RWPE1 (cell line): ENCODE measurements around the gene RNF220.

Experiments
- CTCF ChIA-PET: fragments of 350-600 bp; sonication (Branson Sonifier 250); formaldehyde crosslinking; extraction: SDS; loops from one replicate; lab custom pipeline; 2021; lab: Yijun Ruan, JAX
- POLR2A ChIA-PET: fragments of 400-600 bp; formaldehyde crosslinking; extraction: SDS; loops from one replicate; lab custom pipeline; 2020; ENCODE audit warnings: antibody characterized with exemption; ENCODE audit not compliant: low non-redundant PET; lab: Yijun Ruan, JAX
- DNase-seq: peaks from one replicate; pipeline ENCODE4 v3.0.0; 2012; ENCODE audit warnings: low spot score
- H3K27ac ChIP-seq: fragments of 450-650 bp; 2 replicates; pipeline ENCODE4 v1.5.1; 2017
- CTCF ChIP-seq: fragments of 450-650 bp; conservative IDR thresholded peaks from 2 replicates; pipeline ENCODE4 v1.5.1; 2017; ENCODE audit warnings: low read depth, mild to moderate bottlenecking

Gene RNF220

GRCh38 chr1:44526295-44527073 lies 121.4 kb downstream of the RNF220 start:
- DNase-seq, result no peak
- CTCF ChIA-PET, result no interaction called here
- no peak overlapping the region for H3K27ac ChIP-seq
- no peak for TF ChIP-seq CTCF
- POLR2A ChIA-PET, result no interaction called here

- CTCF ChIA-PET, result interaction anchor here (0.5 to 1.1 kb wide), 2 partner anchors 63 to 372 kb away, joined by 3 to 4 read pairs; no protein-coding TSS in a partner anchor
- no peak for TF ChIP-seq CTCF
- POLR2A ChIA-PET, result no interaction called here
- peak; percentile 53 for DNase-seq
- H3K27ac ChIP-seq, result no peak overlapping the region
These were observed 126.9 kb downstream of the RNF220 start for GRCh38 chr1:44531785-44532566.

- POLR2A ChIA-PET, result no interaction called here
- no peak overlapping the region for H3K27ac ChIP-seq
- TF ChIP-seq CTCF, result no peak
- CTCF ChIA-PET, result interaction anchor here (0.8 to 1.1 kb wide), 2 partner anchors 8 to 63 kb away, joined by 3 to 4 read pairs; no protein-coding TSS in a partner anchor
- no peak for DNase-seq
These were observed 127.5 kb downstream of the RNF220 start for GRCh38 chr1:44532567-44532944.

GRCh38 chr1:44534771-44535170 lies 129.7 kb downstream of the RNF220 start:
- POLR2A ChIA-PET, result no interaction called here
- CTCF ChIA-PET, result no interaction called here

GRCh38 chr1:44536357-44537209 lies 131.5 kb downstream of the RNF220 start:
- POLR2A ChIA-PET, result no interaction called here
- DNase-seq, result no peak
- no peak overlapping the region for H3K27ac ChIP-seq
- TF ChIP-seq CTCF, result no peak
- CTCF ChIA-PET, result no interaction called here

More at GRCh38 chr1:44534771-44535170, 129.7 kb downstream of the RNF220 start:
- no peak for TF ChIP-seq CTCF
- no peak for DNase-seq
- H3K27ac ChIP-seq, result no peak overlapping the region

GRCh38 chr1:44537538-44537937 lies 132.5 kb downstream of the RNF220 start:
- no peak for DNase-seq
- ChIA-PET CTCF (no interaction called here), POLR2A (no interaction called here)
- no peak overlapping the region for H3K27ac ChIP-seq
- TF ChIP-seq CTCF, result no peak
